HG03039 (cell line): Measurements from ENCODE around the gene ZNF593.

ENCODE experiments used
- ATAC-seq: cut with Tn5 transposase; IDR thresholded peaks from one replicate; pipeline ENCODE4 v1.9.1; 2021; ENCODE audit warnings: mild to moderate bottlenecking, moderate library complexity; ENCODE audit not compliant: unreplicated experiment

Gene ZNF593

DNA sequence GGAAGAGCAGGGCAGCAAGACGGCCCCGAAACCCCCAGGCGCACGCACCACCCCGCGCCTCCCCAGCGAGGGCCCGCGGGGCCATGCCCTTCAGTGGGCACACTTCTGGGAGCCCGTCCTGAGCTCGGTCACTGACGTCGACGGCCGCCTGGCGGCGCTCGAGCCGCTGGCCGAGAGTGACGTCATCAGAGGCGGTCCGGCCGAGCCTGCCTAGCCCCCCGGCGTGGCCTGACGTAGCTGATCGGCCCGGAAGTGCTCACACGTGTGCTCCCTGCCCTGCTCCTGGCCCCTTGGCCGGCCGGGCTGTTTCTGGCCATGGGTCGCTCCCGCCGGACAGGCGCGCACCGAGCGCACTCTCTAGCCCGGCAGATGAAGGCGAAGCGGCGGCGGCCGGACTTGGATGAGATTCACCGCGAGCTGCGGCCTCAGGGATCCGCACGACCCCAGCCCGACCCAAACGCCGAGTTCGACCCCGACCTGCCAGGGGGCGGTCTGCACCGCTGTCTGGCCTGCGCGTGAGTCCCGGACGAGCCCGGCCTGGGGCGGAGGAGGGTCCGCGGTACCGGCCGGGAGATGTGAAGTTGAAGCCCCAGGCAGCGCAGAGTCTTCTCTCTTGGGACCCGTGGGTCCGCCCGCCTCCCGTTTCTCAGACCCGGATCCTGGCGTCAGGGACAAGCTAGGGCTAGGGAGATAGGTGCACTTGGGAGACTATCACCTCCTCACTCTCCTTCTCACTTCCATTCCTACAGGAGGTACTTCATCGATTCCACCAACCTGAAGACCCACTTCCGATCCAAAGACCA lies at the start of gene ZNF593:
TSS of gene ZNF593 (plus strand) at position 240 of the 803 bp plus-strand sequence. CDS start at position 316, 76 bp downstream.
- ATAC-seq: peak; percentile 88

DNA sequence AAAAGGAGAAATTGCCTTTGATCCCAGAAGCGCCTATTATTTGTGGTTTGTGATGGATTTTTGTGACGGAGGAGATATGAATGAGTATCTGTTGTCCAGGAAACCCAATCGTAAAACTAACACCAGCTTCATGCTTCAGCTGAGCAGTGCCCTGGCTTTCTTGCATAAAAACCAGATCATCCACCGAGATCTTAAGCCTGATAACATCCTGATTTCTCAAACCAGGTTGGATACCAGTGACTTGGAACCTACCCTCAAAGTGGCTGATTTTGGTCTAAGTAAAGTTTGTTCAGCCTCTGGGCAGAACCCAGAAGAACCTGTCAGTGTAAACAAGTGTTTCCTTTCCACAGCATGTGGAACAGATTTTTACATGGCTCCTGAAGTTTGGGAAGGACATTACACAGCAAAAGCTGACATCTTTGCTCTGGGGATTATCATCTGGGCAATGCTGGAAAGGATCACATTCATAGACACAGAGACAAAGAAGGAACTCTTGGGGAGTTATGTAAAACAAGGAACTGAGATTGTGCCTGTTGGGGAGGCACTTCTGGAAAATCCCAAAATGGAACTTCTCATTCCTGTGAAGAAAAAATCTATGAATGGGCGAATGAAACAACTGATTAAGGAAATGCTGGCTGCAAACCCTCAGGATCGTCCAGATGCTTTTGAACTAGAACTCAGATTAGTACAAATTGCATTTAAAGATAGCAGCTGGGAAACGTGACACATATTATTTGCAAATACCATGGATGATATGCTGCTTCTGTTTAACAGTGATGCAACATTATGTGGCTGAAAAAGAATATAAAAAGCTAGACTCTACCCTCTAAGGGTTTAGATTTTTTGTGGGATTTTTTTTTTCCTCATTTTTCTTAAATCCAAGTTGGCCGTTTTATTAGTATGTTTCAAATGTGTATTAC lies 47.6 kb upstream of the ZNF593 start:
- ATAC-seq: no peak

DNA sequence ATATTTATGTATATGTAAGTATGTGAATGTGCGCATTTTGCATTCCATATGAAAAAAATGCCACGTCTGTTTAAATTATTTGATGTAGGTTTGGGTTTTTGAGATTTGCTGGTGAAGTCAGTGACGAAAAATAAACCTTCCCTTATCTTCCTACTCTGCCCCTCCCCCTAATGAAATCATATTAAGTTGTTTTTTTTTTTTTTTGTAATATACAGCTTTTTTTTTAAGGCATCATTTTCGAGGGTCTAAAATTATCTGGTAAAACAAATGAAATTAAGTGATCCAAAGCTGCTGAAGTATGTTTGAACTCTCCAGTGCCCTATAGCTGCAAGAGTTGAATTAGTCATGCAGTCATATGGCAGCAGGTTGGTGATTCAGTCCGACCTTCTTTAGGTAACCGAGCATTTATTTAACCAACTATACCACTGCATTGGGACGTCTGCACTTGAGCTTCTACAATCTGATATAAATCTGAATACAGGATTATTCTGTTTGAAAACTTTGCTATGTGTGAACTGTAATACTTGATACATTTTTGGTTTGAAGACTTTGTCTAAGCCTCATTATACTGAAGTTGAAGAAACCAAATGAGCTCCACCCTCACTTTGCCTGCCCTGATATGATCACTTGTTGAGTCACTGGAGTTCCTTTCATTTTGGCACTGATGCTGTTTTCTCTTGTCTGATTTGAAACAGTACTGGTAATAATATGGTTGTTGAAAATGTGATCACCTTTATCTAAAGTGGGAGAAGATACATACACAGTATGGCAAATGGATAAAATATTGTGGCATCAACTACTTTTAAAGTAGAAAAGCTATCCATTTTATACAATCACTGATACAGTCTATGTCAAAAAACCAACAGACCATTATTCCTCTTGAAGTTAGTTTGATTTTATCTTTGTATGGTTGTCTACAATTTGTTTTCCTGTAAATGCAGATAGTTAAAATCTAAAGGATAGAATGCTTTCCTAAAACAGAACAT lies 46.4 kb upstream of the ZNF593 start:
- ATAC-seq: no peak

DNA sequence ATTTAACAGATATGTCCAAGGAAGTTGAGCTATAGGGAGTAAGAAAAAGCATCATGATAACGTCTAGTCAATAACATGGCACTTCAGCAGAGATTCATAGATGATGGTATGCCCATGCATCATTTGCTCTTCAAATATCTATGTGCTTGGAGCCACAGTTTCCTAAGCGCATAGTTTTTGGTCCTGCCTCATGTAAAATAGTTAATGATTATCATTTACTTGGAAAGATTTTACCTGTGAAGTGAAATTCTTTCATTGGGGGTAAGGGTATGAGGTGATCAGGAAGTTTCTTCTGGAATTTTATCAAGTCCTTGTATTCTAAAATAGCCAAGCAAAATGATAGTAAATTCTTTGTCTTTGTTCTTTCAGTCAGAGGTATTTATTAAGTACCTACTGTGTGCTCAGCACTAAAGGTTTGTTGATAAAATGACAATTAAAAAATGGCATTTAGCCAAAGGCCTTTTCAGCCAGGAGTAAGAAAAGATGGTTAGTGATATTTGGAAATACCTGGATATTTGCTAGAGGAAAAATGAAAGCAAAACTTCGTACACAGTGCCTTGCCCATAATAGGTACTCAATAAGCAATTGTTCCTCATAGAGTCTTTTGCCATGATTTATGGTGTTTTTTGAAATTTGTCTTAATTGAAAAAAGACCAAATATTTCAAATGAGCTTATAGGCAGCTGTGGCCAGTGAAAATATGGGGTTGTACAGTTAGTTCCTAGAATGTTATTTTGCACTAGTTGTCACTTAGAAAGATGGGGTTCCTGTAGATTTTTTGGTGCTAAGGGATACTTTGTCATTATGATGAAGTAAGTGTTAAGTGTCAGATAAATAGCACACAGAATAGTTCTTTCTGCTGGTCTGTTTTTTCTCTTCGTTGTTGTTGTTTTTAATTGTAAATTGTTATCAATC lies 45.0 kb upstream of the ZNF593 start:
- no peak for ATAC-seq

DNA sequence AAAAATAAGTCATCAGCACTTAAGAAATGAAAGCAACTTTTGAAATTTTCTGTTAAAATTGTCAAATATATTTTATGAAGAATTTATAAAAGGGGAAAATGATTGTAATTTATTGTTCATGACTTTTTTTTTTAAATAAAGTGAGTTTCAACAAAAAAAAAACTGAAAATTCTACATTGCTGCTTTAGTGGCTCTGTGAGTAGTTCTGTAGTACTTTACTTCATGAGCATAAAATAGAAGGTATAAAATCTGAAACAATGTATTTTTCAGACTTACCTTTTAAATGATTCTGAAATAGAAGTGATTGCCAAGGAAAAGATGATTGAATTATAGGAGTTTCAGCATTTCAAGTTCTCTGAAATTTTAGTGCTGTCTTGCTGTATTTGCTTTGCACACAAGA lies 44.3 kb upstream of the ZNF593 start:
- ATAC-seq: no peak

DNA sequence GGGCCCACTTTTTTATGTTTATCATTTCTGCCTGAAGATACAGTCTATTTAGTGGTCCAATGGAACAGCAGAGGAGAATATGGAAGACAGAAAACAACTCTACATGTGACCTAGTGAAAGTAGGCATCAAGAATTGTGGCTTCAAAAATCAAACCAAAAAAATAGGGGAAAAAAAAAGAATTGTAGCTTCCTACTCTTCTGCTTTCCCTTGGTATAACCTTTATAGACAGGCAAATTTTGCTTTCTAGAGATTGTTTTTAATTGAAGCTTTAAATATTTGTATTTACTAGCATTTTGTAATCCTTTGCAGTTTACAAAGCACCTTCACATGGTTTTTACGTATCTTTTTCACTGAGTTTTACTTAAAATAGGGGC lies 43.8 kb upstream of the ZNF593 start:
- ATAC-seq: no peak

DNA sequence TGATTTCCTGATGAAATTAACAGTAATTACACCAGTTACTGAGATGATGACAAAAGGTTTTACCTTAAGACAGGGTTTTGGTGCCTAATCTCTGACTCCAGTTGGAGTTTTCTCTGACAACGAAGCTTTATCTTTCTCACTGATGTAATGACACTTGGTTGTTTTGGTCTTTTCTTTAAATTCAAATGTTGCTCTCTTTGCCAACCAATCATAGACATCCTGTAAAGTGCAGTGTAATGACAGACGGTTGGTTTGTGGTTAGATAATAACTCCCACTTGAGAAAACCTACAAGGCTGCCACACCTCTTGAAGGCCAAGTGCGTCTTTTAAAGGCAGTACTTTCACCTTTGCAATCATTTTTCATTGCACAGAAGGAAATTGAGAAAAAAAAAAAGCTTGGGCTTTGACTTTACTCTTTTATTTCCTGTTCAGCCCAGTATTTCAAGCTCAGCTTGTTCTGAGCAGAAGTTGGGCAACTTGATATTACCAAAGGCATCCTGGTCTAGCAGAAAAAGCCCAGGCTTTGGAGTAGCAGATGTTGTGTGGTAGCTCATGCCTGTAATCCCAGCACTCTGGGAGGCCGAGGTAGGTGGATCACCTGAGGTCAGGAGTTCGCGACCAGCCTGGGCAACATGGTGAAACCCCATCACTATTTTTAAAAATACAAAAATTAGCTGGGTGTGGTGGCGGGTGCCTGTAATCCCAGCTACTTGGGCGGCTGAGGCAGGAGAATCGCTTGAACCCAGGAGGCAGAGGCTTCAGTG lies 43.2 kb upstream of the ZNF593 start:
- no peak for ATAC-seq

DNA sequence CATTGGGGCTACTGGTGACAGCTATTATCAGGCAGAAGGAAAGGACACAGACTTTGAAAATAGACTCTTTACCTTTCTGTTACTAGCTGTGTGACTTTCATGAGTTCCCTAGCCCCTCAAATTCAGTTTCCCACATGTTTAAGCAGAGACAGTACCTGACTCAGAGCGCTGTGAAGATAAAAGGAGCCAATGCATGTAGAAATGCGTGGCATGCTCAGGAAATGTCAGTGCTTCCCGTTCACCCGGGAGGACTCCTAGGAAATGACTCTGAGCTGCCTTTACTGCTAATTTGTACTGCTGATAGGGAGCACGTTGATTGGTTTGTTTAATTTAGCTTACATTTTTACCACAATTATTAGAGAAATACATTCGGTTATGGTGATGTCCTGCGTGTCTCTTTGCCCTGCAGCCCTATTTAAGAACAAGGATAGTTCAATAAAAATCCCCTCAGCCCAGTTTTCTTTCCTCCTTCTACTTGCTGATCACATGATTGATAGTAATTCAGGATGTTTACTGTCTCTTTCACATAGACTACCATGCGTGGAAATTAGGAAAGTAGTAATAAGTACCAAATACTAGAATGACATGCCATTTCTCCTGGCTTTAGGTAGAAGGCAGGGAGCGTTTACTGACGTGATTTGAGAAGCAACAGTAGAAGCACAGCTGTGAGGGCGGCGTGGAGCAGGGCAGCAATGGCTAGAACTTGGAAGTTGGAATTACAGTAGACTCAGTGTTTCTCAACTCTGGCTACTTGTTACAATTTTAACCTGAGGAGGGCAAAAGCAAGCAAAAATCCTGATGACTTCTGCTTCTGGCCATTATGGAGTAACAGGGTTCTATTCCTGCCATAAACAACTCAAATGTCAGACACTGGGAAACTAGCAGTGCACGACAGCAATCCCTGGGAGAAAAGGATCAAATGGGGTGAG lies 42.2 kb upstream of the ZNF593 start:
- no peak for ATAC-seq

DNA sequence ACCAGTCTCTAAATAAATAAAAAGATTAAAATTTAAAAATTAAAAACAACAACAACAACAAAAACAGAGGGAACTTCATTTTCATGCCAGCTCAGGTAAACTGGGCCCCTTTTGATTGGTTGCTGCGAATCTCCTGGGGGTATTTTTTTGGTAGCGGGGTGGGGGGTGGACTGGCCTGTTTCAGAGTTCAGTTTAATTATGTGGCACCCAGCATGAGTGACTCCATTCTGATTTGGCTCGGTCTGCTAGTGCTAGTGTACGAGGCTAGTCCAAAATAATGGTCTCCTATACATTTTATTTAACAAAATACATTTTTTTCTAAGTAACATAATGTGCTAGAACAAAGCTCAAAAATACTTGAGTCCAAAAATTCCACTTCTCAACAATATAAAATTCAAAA lies 39.9 kb upstream of the ZNF593 start:
- ATAC-seq: no peak

DNA sequence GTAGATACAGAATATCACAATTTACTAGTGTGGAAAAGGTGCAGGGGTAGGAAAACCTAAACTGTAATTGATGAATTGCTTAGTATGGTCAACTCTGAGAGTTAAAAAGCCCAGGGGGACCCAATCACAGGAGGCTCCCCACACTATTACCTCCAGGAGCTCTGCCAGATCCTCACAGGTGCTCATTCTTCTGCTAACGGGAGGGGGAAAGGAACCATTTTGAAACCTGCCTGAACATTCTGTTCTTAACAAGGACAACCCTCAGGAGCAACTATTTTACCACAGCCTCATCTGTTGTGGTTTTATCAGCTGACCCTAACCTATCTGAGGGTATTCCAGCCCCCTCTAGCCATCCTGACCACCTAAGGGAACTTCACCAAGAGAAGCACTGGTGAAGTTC lies 39.0 kb upstream of the ZNF593 start:
- no peak for ATAC-seq

DNA sequence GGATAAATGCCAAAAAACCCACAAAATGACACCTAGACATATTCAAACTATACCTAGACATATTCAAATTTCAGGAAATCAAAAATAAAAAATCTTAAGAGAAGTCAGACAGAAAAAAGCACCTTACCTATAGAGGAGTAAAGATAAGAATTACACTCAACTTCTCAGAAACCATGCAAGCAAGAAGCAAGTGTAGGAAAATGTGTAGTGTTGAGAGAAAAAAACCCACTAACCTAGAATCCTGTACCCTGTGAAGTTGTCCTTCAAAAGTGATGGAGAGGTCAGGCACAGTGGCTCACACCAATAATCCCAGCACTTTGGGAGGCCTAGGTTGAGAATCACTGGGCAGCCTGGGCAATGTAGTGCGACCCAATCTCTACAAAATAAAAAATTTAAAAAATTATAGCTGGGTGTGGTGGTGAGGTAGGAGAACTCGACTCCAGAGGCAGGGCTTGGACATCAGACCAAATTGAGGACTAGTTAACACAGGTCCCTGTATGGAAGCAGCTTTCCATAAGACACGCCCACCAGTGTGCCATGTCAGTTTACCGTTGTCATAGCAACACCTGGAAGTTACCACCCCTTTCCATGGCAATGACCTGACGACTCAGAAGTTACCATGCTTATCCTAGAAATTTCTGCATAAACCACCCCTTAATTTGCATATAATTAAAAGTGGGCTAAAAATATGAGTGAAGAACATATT lies 37.4 kb upstream of the ZNF593 start:
- no peak for ATAC-seq

DNA sequence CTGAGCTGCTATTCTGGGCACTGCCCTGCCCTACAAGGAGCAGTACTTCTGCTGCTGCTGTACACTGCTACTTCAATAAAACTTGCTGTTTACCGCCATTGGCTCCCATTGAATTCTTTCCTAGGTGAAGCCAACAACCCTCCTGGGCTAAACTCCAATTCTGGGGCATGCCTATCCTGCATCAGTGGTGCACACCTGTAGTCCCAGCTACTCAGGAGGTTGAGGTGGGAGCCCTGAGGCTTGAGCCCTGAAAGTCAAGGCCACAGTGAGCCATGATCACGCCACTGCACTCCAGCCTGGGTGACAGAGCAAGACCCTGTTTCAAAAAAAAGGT lies 36.9 kb upstream of the ZNF593 start:
- ATAC-seq: no peak

DNA sequence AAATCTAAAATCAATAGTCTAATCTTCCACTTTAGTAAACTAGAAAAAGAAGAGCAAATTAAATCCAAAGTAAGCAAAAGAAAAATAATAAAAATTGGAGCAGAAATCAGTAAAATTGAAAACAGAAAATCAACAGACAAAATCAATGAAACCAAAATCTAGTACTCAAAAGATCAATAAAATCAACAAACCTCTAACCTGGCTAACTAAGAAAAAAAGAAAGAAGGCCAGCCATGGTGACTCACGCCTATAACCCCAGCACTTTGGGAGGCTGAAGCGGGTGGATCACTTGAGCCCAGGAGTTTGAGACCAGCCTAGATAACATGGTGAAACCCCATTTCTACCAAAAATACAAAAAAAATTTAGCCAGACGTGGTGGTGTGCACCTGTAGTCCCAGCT lies 35.2 kb upstream of the ZNF593 start:
- ATAC-seq: no peak

DNA sequence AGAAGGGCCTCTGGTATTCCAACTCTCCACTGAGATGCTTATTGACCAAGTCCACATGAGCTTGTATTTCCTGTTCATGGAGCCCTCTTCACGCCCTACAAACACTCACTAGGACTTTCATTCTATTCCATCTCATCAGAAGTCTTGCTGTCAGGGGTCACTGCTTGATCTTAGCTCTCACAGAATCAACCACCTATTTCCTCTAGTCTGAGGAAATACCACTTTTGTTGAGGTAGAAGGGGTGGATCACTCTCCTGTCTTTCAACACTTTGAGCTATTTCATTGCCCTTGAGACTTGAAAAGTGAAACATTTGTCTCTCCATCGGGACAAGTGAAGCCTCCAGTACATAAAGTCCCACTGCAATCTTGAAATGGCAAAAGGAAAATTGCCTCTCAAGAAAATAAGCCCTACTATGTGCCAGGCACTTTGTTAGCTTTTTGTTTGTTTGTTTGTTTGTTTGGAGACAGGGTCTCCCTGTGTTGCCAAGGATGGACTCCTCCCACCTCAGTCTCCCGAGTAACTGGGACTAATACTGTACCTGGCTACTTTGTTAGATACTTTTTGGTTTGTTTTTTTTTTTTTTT lies 30.6 kb upstream of the ZNF593 start:
- ATAC-seq: no peak

DNA sequence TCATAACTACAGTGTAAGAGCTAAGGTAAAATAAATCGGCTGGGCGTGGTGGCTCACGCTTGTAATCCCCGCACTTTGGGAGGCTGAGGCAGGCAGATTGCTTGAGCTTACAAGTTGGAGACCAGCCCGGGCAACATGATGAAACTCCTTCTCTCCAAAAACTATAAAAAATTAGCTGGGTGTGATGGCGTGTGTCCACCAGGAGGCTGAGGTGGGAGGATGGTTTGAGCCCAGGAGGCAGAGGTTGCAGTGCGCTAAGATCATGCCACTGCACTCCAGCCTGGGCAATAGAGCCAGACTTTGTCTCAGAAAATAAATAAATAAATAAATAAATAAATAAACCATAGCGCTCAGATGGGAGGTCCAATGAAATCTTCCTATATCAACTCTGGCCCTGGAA lies 27.5 kb upstream of the ZNF593 start:
- no peak for ATAC-seq

DNA sequence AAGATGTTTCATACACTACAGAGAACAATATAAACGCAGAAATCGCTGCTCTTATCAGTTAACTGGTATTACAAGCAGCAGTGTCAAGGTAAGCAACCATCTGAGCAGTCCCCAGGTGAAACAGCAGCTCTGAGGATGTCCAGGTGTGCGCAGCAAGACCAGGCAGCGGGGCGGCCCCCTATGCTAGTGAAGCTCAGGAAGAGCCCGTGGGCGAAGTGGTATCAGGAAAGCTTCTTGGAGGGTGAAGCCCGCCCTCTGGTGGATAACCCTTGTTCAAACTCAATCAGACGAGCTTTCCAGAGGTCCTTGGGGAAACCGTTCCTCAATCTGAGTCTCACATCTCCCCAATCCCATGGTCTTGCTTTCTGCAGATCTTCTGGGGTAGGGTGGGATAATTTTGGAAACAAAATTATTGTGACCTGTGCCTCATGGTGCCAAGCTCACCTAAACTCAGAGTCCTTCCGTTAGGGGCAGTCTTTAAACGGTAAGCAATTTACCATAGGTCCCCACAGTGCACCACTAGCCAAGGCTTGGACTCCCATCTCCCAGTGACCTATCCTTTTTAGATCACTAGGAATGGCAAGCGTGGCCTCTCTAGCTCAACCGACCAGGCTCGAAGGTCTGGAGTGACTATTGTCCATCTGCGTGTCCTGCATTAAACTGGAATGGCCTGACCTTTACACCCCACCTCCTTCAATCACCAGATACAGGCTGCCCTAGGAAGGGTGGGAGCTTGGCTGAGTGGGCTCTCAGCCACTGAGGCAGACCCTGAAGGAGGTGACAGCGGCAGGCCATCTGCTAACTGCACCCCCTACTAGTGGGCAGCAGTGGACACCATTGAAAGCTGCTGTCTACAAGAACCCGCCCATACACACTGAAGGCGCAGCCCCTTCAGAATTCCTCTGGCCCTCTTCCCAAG lies 24.4 kb upstream of the ZNF593 start:
- no peak for ATAC-seq
